ENCODE results near the gene CASKIN1. TPM values are rescaled to one million over a fixed set of nuclear protein-coding genes. Genes with fewer than 3 reads are reported as not detected.

The CASKIN1 gene
- total and polyA plus RNA-seq, 3 donors from 2014 or later, result 2.1 to 159 (median 6.4) TPM

DNA sequence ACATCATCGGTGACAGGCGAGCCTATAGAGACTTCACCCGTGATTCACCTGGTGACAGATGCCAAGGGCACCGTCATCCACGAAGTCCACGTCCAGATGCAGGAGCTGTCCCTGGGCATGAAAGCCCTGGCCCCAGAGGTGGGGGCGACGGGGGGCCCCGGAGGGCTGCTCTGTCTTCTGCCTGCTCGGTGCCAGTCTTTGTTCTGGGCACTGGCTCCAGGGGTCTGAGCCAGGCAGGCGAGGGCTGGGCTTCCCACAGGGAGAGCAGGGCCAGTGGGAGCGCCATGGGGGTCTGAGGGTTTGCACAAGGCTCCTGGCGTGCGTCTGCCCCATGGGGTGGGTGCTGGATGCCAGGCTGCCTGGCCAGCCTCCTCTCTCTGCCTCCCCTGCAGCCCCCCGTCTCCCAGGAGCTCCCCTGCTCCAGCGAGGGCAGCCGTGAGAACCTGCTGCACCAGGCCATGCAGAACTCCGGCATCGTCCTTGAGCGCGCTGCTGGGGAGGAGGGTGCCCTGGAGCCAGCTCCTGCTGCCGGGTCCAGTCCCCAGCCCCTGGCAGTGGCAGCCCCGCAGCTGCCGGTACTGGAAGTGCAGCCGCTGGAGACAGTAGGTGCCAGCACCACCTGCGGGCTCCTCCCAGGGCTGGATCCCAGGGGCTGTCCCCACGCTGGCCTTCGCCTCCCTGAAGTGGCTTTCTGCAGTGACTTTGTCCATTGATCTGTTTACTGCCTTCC, 36.8 kb upstream of the CASKIN1 start:
- TF ChIP-seq POLR2A (IDR thresholded peaks at IDR 0.05), result no peak
- TF ChIP-seq, protein P1, sequence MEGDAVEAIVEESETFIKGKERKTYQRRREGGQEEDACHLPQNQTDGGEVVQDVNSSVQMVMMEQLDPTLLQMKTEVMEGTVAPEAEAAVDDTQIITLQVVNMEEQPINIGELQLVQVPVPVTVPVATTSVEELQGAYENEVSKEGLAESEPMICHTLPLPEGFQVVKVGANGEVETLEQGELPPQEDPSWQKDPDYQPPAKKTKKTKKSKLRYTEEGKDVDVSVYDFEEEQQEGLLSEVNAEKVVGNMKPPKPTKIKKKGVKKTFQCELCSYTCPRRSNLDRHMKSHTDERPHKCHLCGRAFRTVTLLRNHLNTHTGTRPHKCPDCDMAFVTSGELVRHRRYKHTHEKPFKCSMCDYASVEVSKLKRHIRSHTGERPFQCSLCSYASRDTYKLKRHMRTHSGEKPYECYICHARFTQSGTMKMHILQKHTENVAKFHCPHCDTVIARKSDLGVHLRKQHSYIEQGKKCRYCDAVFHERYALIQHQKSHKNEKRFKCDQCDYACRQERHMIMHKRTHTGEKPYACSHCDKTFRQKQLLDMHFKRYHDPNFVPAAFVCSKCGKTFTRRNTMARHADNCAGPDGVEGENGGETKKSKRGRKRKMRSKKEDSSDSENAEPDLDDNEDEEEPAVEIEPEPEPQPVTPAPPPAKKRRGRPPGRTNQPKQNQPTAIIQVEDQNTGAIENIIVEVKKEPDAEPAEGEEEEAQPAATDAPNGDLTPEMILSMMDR (IDR thresholded peaks at IDR 0.05), result no peak
- Histone ChIP-seq H3K4me1 (peaks cover 9% of the 10 kb centered on the region), H3K36me3 (ENCODE audit: low read depth, missing control alignments) (no peaks in the 10 kb centered on the region), H3K27ac (no peak overlapping the region), H3K9me3 (no peaks in the 10 kb centered on the region), H3K27me3 (no peaks in the 10 kb centered on the region), H3K4me3 (no peak overlapping the region)
- 94 to 100% methylated on average over 3 to 28 of the region's 28 CpGs for WGBS, 2 donors
- intact Hi-C loops (cut with DNase I; ENCODE audit: low total_unique reads), result no loop called here
- DNase-seq, result no peak

- intact Hi-C loops (cut with DNase I; ENCODE audit: low total_unique reads), result no loop called here
- WGBS, 2 donors, result 83% methylated on average over 7 to 36 of the region's 41 CpGs
- no peaks in the 10 kb centered on the region for H3K27me3 ChIP-seq
- peaks cover 9% of the 10 kb centered on the region for H3K4me1 ChIP-seq
- no peak overlapping the region for H3K27ac ChIP-seq
- no peaks in the 10 kb centered on the region for H3K36me3 ChIP-seq (ENCODE audit: low read depth, missing control alignments)
- H3K4me3 ChIP-seq, result no peak overlapping the region
- no peaks in the 10 kb centered on the region for H3K9me3 ChIP-seq
- no peak for TF ChIP-seq POLR2A (IDR thresholded peaks at IDR 0.05)
- no peak for DNase-seq
Measured at GRCh38 chr16:2232094-2232990, 35.9 kb upstream of the CASKIN1 start.

DNA sequence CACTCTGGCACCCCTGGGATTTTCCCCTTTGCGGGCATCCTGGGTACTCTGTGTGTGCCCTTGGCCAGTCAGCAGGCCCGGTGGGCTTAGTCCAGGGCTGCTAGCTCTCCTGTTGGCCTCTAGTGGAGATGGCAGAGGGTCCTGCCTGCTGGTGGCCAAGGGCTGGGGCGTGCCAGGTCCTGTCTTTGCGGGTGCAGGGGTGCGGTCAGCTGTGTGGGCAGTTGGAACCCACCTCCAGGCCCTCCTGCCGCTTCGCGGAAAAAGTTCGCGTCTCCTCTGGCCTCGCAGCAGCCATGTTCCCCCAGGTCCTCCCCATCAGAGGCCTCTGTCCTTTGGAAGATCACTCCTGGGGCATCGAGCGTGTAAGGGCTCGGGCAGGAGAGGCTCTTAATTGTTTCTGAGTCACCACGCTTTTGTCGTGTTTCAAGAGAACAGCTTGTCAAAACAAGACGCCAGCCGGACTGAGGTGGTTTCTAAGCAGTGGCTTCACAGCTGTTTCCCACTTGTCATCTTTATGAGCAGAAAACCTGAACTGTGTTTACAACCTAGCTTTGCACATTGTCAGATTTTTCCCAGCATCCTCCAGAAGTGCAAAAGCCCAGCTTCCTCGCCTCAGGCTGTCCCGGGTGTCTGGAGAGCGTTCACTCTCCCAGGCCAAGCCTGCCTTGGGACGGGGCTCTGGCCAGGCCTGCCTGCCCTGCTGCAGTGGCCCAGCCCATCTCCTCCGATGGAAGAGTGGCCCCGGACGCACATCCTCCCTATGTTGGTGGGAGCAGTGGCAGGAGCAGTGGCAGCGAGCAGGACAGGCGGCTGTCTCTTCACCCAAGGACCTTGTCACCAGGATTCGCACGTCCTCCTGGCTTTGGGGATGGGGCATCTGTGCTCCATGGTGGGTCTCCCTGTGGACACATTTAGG, 34.9 kb upstream of the CASKIN1 start:
- no peak overlapping the region for H3K4me3 ChIP-seq
- WGBS, 2 donors, result 60 to 90% methylated on average over 1 to 29 of the region's 29 CpGs
- H3K27ac ChIP-seq, result no peak overlapping the region
- H3K27me3 ChIP-seq, result no peaks in the 10 kb centered on the region
- no peaks in the 10 kb centered on the region for H3K36me3 ChIP-seq (ENCODE audit: low read depth, missing control alignments)
- no peak for DNase-seq
- intact Hi-C loops (cut with DNase I; ENCODE audit: low total_unique reads), result no loop called here
- peaks cover 6% of the 10 kb centered on the region for H3K4me1 ChIP-seq
- H3K9me3 ChIP-seq, result no peaks in the 10 kb centered on the region
- no peak for TF ChIP-seq POLR2A (IDR thresholded peaks at IDR 0.05)
- TF ChIP-seq, protein P1 (IDR thresholded peaks at IDR 0.05), result no peak

DNA sequence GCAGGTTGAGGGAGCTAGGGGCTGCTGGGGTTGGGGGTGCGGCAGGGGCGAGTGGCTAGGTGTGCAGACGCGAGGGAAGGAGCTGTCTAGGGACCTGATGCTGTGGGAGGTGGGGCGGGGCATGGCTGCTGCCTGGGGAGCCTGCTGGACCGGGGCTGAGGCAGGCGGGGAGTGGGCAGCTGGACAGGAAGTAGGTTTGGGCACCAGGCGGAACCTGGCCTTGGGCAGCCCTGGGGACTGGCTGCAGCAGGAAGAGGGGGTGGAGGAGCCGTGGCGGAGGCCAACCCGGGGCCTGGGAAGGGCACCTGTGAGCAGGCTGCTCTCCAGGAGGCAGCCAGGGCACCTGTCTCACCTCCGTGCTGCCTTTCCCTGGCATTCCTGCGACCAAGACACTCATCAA, 34.0 kb upstream of the CASKIN1 start:
- H3K9me3 ChIP-seq, result no peaks in the 10 kb centered on the region
- DNase-seq, result no peak
- H3K27me3 ChIP-seq, result no peaks in the 10 kb centered on the region
- H3K4me1 ChIP-seq, result peaks cover 9% of the 10 kb centered on the region
- intact Hi-C loops (cut with DNase I; ENCODE audit: low total_unique reads), result no loop called here
- H3K27ac ChIP-seq, result no peak overlapping the region
- TF ChIP-seq, protein P1 (IDR thresholded peaks at IDR 0.05), result no peak
- no peak for TF ChIP-seq POLR2A (IDR thresholded peaks at IDR 0.05)
- H3K36me3 ChIP-seq (ENCODE audit: low read depth, missing control alignments), result no peaks in the 10 kb centered on the region
- 71 to 87% methylated on average over 13 of the region's 13 CpGs for WGBS, 2 donors
- no peak overlapping the region for H3K4me3 ChIP-seq

Data from testis (tissue), 3 donors.